Ectodermal cell (in vitro differentiated cells): ENCODE measurements around the gene TM9SF3.
"Not testable (repeated sequence)": the region's sequence is repeated elsewhere in the genome, so short reads cannot be mapped to it uniquely, and the experiment has no call there.

ENCODE experiments used
- H3K27ac ChIP-seq: 2 replicates; pipeline ENCODE4 v1.7.0; 2013; ENCODE audit warnings: mild to moderate bottlenecking, low read depth, low read length; ENCODE audit not compliant: insufficient read depth, poor library complexity, severe bottlenecking
- H3K27me3 ChIP-seq: 2 replicates; pipeline ENCODE4 v1.7.0; 2013; ENCODE audit warnings: mild to moderate bottlenecking, low read length; ENCODE audit not compliant: insufficient read depth, control insufficient read depth, poor library complexity, severe bottlenecking
- H3K36me3 ChIP-seq: one replicate; pipeline ENCODE4 v1.7.0; 2013; ENCODE audit warnings: low read length; ENCODE audit not compliant: control insufficient read depth, insufficient read depth
- H3K4me1 ChIP-seq: one replicate; pipeline ENCODE4 v1.7.0; 2013; ENCODE audit warnings: low read length; ENCODE audit not compliant: control insufficient read depth, insufficient read depth
- H3K4me3 ChIP-seq: 2 replicates; pipeline ENCODE4 v1.7.0; 2013; ENCODE audit warnings: low read depth, low read length, control low read depth; ENCODE audit not compliant: insufficient read depth
- H3K9me3 ChIP-seq: 2 replicates; pipeline ENCODE4 v1.7.0; 2013; ENCODE audit warnings: mild to moderate bottlenecking, low read length, moderate library complexity; ENCODE audit not compliant: control insufficient read depth
- WGBS, 2 experiments: methylation state at CpG; one replicate each; pipeline ENCODE4 v1.1.7; 2013; ENCODE audit warnings: missing lambda C conversion rate in 2 of 2; 5-methylcytosine and 5-hydroxymethylcytosine counted together

TM9SF3 gene

GRCh38 chr10:96585736-96586418 is 935 bp downstream of the TM9SF3 start:
- Histone ChIP-seq H3K9me3 (no peaks in the 10 kb centered on the region), H3K4me3 (peak overlapping the region; percentile 94), H3K27me3 (no peaks in the 10 kb centered on the region), H3K27ac (peak overlapping the region; percentile 85), H3K36me3 (no peaks in the 10 kb centered on the region), H3K4me1 (peaks cover 8% of the 10 kb centered on the region)
- 4% methylated on average over 20 of the region's 20 CpGs for WGBS, 2 experiments

- H3K27ac ChIP-seq: no peak overlapping the region
- peaks cover 11% of the 10 kb centered on the region for H3K4me1 ChIP-seq
- WGBS, 2 experiments: 86 to 93% methylated on average over 9 of the region's 9 CpGs
- no peaks in the 10 kb centered on the region for H3K9me3 ChIP-seq
- H3K36me3 ChIP-seq: no peaks in the 10 kb centered on the region
- no peaks in the 10 kb centered on the region for H3K27me3 ChIP-seq
- H3K4me3 ChIP-seq: no peak overlapping the region
These were observed 2.3 kb downstream of the TM9SF3 start for GRCh38 chr10:96584474-96584873.

GRCh38 chr10:96584035-96584434 is 2.8 kb downstream of the TM9SF3 start:
- H3K4me3 ChIP-seq: no peak overlapping the region
- no peak overlapping the region for H3K27ac ChIP-seq
- H3K36me3 ChIP-seq: no peaks in the 10 kb centered on the region
- 100% methylated on average over 1 of the region's 1 CpG; no CpG with 5 or more reads in 1 of the 2 experiments for WGBS, 2 experiments
- no peaks in the 10 kb centered on the region for H3K27me3 ChIP-seq
- H3K4me1 ChIP-seq: peaks cover 12% of the 10 kb centered on the region
- no peaks in the 10 kb centered on the region for H3K9me3 ChIP-seq

- peaks cover 12% of the 10 kb centered on the region for H3K36me3 ChIP-seq
- H3K4me1 ChIP-seq: peaks cover 4% of the 10 kb centered on the region
- H3K27me3 ChIP-seq: no peaks in the 10 kb centered on the region
- H3K27ac ChIP-seq: no peak overlapping the region
- no peak overlapping the region for H3K4me3 ChIP-seq
- 95% methylated on average over 2 of the region's 2 CpGs; no CpG with 5 or more reads in 1 of the 2 experiments for WGBS, 2 experiments
- H3K9me3 ChIP-seq: no peaks in the 10 kb centered on the region
These were observed 7.7 kb downstream of the TM9SF3 start for GRCh38 chr10:96579133-96579532.

GRCh38 chr10:96578633-96579032 is 8.2 kb downstream of the TM9SF3 start:
- 92 to 93% methylated on average over 5 of the region's 5 CpGs for WGBS, 2 experiments
- Histone ChIP-seq H3K4me1 (peaks cover 4% of the 10 kb centered on the region), H3K27me3 (no peaks in the 10 kb centered on the region), H3K36me3 (peaks cover 12% of the 10 kb centered on the region), H3K4me3 (no peak overlapping the region), H3K9me3 (no peaks in the 10 kb centered on the region), H3K27ac (no peak overlapping the region)

GRCh38 chr10:96578022-96578421 is 8.8 kb downstream of the TM9SF3 start:
- Histone ChIP-seq H3K36me3 (peaks cover 12% of the 10 kb centered on the region), H3K27me3 (no peaks in the 10 kb centered on the region), H3K4me3 (no peak overlapping the region), H3K9me3 (no peaks in the 10 kb centered on the region), H3K27ac (no peak overlapping the region), H3K4me1 (peaks cover 4% of the 10 kb centered on the region)
- WGBS, 2 experiments: 95 to 97% methylated on average over 1 to 4 of the region's 4 CpGs

- Histone ChIP-seq H3K4me1 (peaks cover 4% of the 10 kb centered on the region), H3K27me3 (no peaks in the 10 kb centered on the region), H3K27ac (no peak overlapping the region), H3K9me3 (no peaks in the 10 kb centered on the region), H3K4me3 (no peak overlapping the region), H3K36me3 (peaks cover 12% of the 10 kb centered on the region)
- WGBS, 2 experiments: 100% methylated on average over 1 of the region's 1 CpG
These were observed 9.7 kb downstream of the TM9SF3 start for GRCh38 chr10:96577069-96577468.

GRCh38 chr10:96576277-96576980 is 10.4 kb downstream of the TM9SF3 start:
- Histone ChIP-seq H3K36me3 (peaks cover 12% of the 10 kb centered on the region), H3K9me3 (no peaks in the 10 kb centered on the region), H3K4me3 (no peak overlapping the region), H3K27me3 (no peaks in the 10 kb centered on the region), H3K4me1 (peaks cover 4% of the 10 kb centered on the region), H3K27ac (no peak overlapping the region)
- 100% methylated on average over 1 of the region's 1 CpG; no CpG with 5 or more reads in 1 of the 2 experiments for WGBS, 2 experiments

- not testable (repeated sequence) for H3K27me3 ChIP-seq, H3K4me1 ChIP-seq, H3K4me3 ChIP-seq, H3K9me3 ChIP-seq, H3K27ac ChIP-seq
- 95% methylated on average over 2 of the region's 2 CpGs for WGBS, 2 experiments
- H3K36me3 ChIP-seq: peaks cover 12% of the 10 kb centered on the region
These were observed 12.2 kb downstream of the TM9SF3 start for GRCh38 chr10:96574564-96574963.

- WGBS, 2 experiments: 89 to 97% methylated on average over 3 to 5 of the region's 5 CpGs
These were observed 13.8 kb downstream of the TM9SF3 start for GRCh38 chr10:96573036-96573435.

More at GRCh38 chr10:96573036-96573435, 13.8 kb downstream of the TM9SF3 start:
- Histone ChIP-seq H3K4me3 (no peak overlapping the region), H3K4me1 (no peaks in the 10 kb centered on the region), H3K27ac (no peak overlapping the region), H3K9me3 (no peaks in the 10 kb centered on the region), H3K27me3 (no peaks in the 10 kb centered on the region), H3K36me3 (peaks cover 12% of the 10 kb centered on the region)
